CD14-positive monocyte (primary cell): Measurements from ENCODE around the gene CMTR1. TPM values are rescaled to one million over a fixed set of nuclear protein-coding genes. Genes with fewer than 3 reads are reported as not detected.

ENCODE experiments used
- DNase-seq, 3 donors: peaks; one replicate each; pipeline ENCODE4 v3.0.0-alpha.2; 2011 to 2022
- H2AFZ ChIP-seq: 2 replicates; pipeline ENCODE4 v1.6.0; 2012; ENCODE audit warnings: mild to moderate bottlenecking, low read depth, low read length, inconsistent platforms; ENCODE audit not compliant: insufficient read depth, poor library complexity, severe bottlenecking
- H3K27ac ChIP-seq, 2 donors: 1 replicate in 1 of 2; 2 replicates in 1 of 2; pipeline ENCODE4 v1.5.1; 2012 to 2013; ENCODE audit warnings: low read length in 2 of 2, control low read depth in 1 of 2, inconsistent platforms in 1 of 2, low read depth in 1 of 2, mild to moderate bottlenecking in 1 of 2
- H3K27me3 ChIP-seq, 2 donors: one replicate each; pipeline versions ENCODE4 v1.6.0 to v1.6.1; 2011 to 2013; ENCODE audit warnings: low read length in 2 of 2; ENCODE audit not compliant: control insufficient read depth in 2 of 2, insufficient read depth in 2 of 2
- H3K36me3 ChIP-seq, 2 donors: replicated peaks in 1 of 2; 1 replicate in 1 of 2; 2 replicates in 1 of 2; pipeline versions ENCODE4 v1.5.1 to v1.6.1; 2012 to 2013; ENCODE audit warnings: low read length in 2 of 2, control low read depth in 1 of 2, inconsistent platforms in 1 of 2, mild to moderate bottlenecking in 1 of 2; ENCODE audit not compliant: insufficient read depth in 2 of 2, control insufficient read depth in 1 of 2
- H3K4me1 ChIP-seq, 2 donors: 1 replicate in 1 of 2; 2 replicates in 1 of 2; pipeline versions ENCODE4 v1.5.1 to v1.6.1; 2012 to 2013; ENCODE audit warnings: low read length in 2 of 2, control low read depth in 1 of 2, inconsistent platforms in 1 of 2, mild to moderate bottlenecking in 1 of 2, moderate library complexity in 1 of 2; ENCODE audit not compliant: insufficient read depth in 2 of 2, control insufficient read depth in 1 of 2
- H3K4me2 ChIP-seq: replicated peaks from 2 replicates; pipeline ENCODE3; 2012; ENCODE audit warnings: low read length, moderate library complexity, mild to moderate bottlenecking; ENCODE audit not compliant: poor library complexity, severe bottlenecking; ENCODE audit errors: extremely low read depth
- H3K4me3 ChIP-seq, 3 experiments: fragments of 200-600 bp in 1 of 3; sonication (generic) in 1 of 3; replicated peaks in 1 of 3; 1 replicate in 2 of 3; 2 replicates in 1 of 3; pipeline ENCODE4 v1.5.1; 2011 to 2013; ENCODE audit warnings: low read length in 3 of 3, mild to moderate bottlenecking in 3 of 3, control low read depth in 2 of 3, low read depth in 2 of 3, inconsistent platforms in 1 of 3, moderate library complexity in 1 of 3
- H3K79me2 ChIP-seq: 2 replicates; pipeline ENCODE4 v1.6.0; 2012; ENCODE audit warnings: mild to moderate bottlenecking, control low read depth, inconsistent platforms, low read length, moderate library complexity; ENCODE audit not compliant: insufficient read depth
- H3K9ac ChIP-seq: 2 replicates; pipeline ENCODE4 v1.6.0; 2017; ENCODE audit warnings: low read length, mild to moderate bottlenecking; ENCODE audit not compliant: insufficient read depth, poor library complexity, severe bottlenecking
- H3K9me3 ChIP-seq, 2 donors: replicated peaks in 1 of 2; 1 replicate in 1 of 2; 2 replicates in 1 of 2; pipeline versions ENCODE4 v1.5.1 to v1.6.1; 2012 to 2013; ENCODE audit warnings: low read length in 2 of 2, control low read depth in 1 of 2; ENCODE audit not compliant: control insufficient read depth in 1 of 2, insufficient read depth in 1 of 2
- H4K20me1 ChIP-seq: 2 replicates; pipeline ENCODE4 v1.6.0; 2012; ENCODE audit warnings: mild to moderate bottlenecking, low read length, control low read depth, moderate library complexity; ENCODE audit not compliant: insufficient read depth
- H3K27ac Mint-ChIP-seq, 7 donors: one replicate each; pipeline ENCODE4 v1.8.0; 2020; ENCODE audit warnings: mild to moderate bottlenecking in 7 of 7, mixed read lengths in 7 of 7, moderate library complexity in 6 of 7, inconsistent platforms in 2 of 7
- H3K27me3 Mint-ChIP-seq, 3 donors: one replicate each; pipeline ENCODE4 v1.8.0; 2021 to 2022; ENCODE audit warnings: low read depth in 3 of 3, mild to moderate bottlenecking in 3 of 3, mixed read lengths in 3 of 3, moderate library complexity in 3 of 3, inconsistent platforms in 1 of 3
- H3K36me3 Mint-ChIP-seq, 2 donors: one replicate each; pipeline ENCODE4 v1.8.0; 2020; ENCODE audit warnings: mixed read lengths in 2 of 2, inconsistent platforms in 1 of 2, mild to moderate bottlenecking in 1 of 2
- H3K4me1 Mint-ChIP-seq: one replicate; pipeline ENCODE4 v1.8.0; 2020; ENCODE audit warnings: mild to moderate bottlenecking, mixed read lengths
- H3K4me3 Mint-ChIP-seq, 2 donors: one replicate each; pipeline ENCODE4 v1.8.0; 2020; ENCODE audit warnings: mild to moderate bottlenecking in 2 of 2, mixed read lengths in 2 of 2, moderate library complexity in 1 of 2
- H3K9me3 Mint-ChIP-seq, 7 donors: one replicate each; pipeline ENCODE4 v1.8.0; 2020 to 2022; ENCODE audit warnings: mixed read lengths in 7 of 7, mild to moderate bottlenecking in 6 of 7, moderate library complexity in 6 of 7, inconsistent platforms in 2 of 7
- CTCF ChIP-seq: fragments of 200-600 bp; IDR thresholded peaks from one replicate; pipeline ENCODE4 v1.8.0; 2022; ENCODE audit warnings: antibody characterized with exemption, mild to moderate bottlenecking
- WGBS: methylation state at CpG from one replicate; pipeline ENCODE4 v1.1.5; 2013; ENCODE audit warnings: missing lambda C conversion rate; ENCODE audit not compliant: insufficient coverage; 5-methylcytosine and 5-hydroxymethylcytosine counted together
- intact Hi-C, 2 donors: fragments of 100-400 bp; cut with micrococcal nuclease; formaldehyde crosslinking; loops; one replicate each; pipeline versions ENCODE4 v1.15.0 to v1.15.1; 2023
- polyA plus RNA-seq, 3 donors: library from polyadenylated mRNA; depleted of rRNA in 1 of 3; unstranded in 2 of 3; stranded (reverse) in 1 of 3; fragments of 300-500 nt in 2 of 3; fragments of >200 nt in 1 of 3; fragmentation: Illumina TruSeq in 2 of 3; gene quantifications; 1 replicate in 2 of 3; 2 replicates in 1 of 3; pipeline ENCODE4 v1.2.3, GENCODE V29; 2012 to 2021

The CMTR1 gene
- polyA plus RNA-seq, 3 donors, result 12.0 to 32.3 (median 15.3) TPM

- H3K4me3 ChIP-seq, result no peak overlapping the region
- H3K4me1 Mint-ChIP-seq, result peaks cover 25% of the 10 kb centered on the region
- 20% methylated on average over 1 of the region's 6 CpGs for WGBS
Measured at GRCh38 chr6:37520926-37521325, 87.9 kb downstream of the CMTR1 start.

GRCh38 chr6:37521674-37522073, 88.7 kb downstream of the CMTR1 start:
- no peak for TF ChIP-seq CTCF
- Histone ChIP-seq H3K9ac (no peak overlapping the region), H3K4me2 (no peak overlapping the region), H3K36me3 (no peaks in the 10 kb centered on the region), H3K4me3 (no peak overlapping the region), H2AFZ (no peak overlapping the region), H3K27me3 (peaks cover 0 to 8% of the 10 kb centered on the region in 2 donors), H3K27ac (no peak overlapping the region), H3K4me1 (peaks cover 8 to 11% of the 10 kb centered on the region in 2 donors), H4K20me1 (no peaks in the 10 kb centered on the region), H3K9me3 (no peaks in the 10 kb centered on the region), H3K79me2 (no peaks in the 10 kb centered on the region)
- Mint-ChIP-seq H3K4me3 (peak overlapping the region in 1 of 2 donors; percentile 3), H3K36me3 (no peaks in the 10 kb centered on the region), H3K9me3 (peaks cover 0 to 5% (median 0%) of the 10 kb centered on the region in 7 donors), H3K27me3 (peaks cover 16 to 32% (median 27%) of the 10 kb centered on the region in 3 donors), H3K4me1 (peaks cover 18% of the 10 kb centered on the region), H3K27ac (peak overlapping the region in 1 of 7 donors; percentile 85)
- intact Hi-C loops, result no loop called here
- 80% methylated on average over 3 of the region's 4 CpGs for WGBS
- DNase-seq, result no peak

More at GRCh38 chr6:37520926-37521325, 87.9 kb downstream of the CMTR1 start:
- no peak overlapping the region for H3K4me3 Mint-ChIP-seq
- DNase-seq, result no peak
- no peaks in the 10 kb centered on the region for H3K36me3 Mint-ChIP-seq
- Histone ChIP-seq H3K36me3 (no peaks in the 10 kb centered on the region), H4K20me1 (no peaks in the 10 kb centered on the region), H3K9ac (no peak overlapping the region), H3K27ac (no peak overlapping the region), H3K27me3 (peaks cover 0 to 13% of the 10 kb centered on the region in 2 donors), H2AFZ (no peak overlapping the region), H3K4me1 (peaks cover 10 to 18% of the 10 kb centered on the region in 2 donors), H3K4me2 (no peak overlapping the region), H3K79me2 (no peaks in the 10 kb centered on the region), H3K9me3 (no peaks in the 10 kb centered on the region)
- intact Hi-C loops, result no loop called here
- H3K9me3 Mint-ChIP-seq, result peaks cover 0 to 5% (median 0%) of the 10 kb centered on the region in 7 donors
- H3K27ac Mint-ChIP-seq, result no peak overlapping the region
- TF ChIP-seq CTCF, result no peak
- peaks cover 17 to 36% (median 25%) of the 10 kb centered on the region in 3 donors for H3K27me3 Mint-ChIP-seq
